Bone marrow (tissue), 2 donors: ENCODE measurements around the gene ANKUB1.
"Not testable (repeated sequence)": the region's sequence is repeated elsewhere in the genome, so short reads cannot be mapped to it uniquely, and the experiment has no call there.

Experiments used
- DNase-seq, 2 donors: peaks; one replicate each; lab custom pipeline; 2025; lab: John Stamatoyannopoulos, UW

Gene ANKUB1, protein sequence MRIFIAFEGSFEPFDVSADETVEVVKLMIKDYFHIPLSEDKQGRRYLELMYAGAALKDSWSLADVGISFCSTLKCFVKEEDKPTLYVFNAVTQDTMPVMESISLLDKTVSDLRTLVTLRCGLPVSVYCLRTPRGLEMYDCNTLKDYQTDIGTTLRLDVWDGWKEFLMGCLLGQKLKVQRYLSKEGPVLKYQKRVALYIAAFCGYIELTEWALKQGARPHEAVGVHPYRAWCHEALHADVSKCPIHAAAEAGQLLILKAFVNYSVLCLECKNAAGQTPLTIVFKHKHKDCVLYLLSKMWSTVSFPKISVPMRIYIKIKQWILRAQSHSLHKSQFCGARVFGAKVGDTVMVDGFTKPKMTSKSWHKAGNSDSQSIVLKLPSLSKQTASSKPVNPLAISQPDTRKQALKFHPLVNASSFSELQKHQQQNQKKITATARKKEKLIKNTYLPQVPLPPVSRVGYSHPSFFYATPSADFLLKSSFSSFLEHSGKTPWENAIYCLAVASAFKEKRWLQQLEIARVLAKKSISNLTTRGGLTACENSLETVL

DNA sequence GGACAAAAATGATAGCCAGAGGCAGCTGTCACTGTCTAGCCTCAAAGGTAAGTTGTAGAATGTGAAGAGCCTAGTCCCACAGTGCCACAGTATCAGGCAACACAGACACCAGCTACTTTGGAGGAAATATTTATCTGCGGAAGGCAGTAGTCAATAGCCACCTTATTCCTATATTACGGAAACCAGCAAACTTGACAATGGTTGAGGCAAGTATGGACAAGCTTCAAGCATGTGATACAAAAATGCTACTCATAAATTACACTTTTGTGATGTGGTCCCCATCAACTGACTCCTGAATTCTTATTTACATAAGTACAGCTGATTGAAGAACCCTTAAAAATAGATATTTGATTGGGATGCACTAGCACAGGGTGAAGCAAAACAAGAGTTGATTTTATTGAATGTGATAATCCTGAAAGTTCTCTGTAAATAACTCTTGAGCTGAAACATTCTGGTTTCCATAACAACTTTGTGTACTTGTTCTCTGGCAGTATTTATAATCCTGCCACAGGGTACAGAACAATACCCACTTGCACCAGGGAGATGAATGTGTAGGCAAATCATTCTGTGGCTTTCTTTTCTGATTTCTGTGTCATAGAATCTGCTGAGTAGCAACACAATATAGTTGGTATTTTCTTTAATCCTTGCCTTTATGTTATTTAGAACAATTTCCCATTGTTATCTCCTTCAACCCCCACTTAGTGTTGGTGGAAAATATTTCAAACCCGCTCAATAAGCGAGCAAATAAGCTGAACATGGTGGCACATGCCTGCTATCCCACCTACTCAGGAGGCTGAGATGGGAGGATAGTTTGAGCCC lies at the start of gene ANKUB1:
TSS of gene ANKUB1 (minus strand) at position 103 of the 819 bp plus-strand sequence. CDS start 188 bp downstream, outside the sequence.
- no peak for DNase-seq

DNA sequence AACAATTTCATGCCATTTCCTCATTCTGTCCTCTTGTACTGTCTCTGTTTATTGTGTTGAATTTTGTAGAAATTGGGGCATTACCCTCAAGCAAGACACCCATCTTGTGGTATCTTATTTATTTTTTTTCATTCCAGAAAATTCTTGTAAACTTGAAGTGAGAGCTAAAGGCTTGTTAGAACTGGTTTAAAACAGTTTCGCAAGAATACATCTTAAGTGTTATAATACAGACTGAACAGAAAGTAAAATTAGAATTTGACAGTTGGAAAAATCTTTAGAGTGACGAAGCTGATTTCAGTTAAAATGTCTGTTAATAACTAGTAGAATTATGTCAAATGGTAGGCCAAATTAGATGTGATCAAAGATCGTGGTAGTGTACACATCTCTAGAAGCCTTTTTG lies 47.5 kb upstream of the ANKUB1 start:
- no peak for DNase-seq

DNA sequence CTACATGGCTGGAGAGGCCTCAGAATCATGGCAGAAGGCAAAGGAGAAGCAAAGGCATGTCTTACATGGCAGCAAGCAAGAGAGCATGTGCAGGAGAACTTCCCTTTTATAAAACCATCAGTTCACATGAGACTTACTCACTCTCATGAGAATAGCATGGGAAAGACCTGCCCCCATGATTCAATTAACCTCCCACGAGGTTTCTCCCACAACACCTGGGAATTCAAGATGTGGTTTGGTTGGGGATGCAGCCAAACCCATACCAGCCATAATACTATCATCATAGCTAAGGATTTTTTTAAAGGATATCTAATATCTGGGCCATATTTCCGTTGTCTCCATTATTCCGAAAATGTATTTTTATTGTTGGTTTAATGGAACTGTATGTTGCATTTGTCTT lies 47.1 kb upstream of the ANKUB1 start:
- DNase-seq: not testable (repeated sequence)

DNA sequence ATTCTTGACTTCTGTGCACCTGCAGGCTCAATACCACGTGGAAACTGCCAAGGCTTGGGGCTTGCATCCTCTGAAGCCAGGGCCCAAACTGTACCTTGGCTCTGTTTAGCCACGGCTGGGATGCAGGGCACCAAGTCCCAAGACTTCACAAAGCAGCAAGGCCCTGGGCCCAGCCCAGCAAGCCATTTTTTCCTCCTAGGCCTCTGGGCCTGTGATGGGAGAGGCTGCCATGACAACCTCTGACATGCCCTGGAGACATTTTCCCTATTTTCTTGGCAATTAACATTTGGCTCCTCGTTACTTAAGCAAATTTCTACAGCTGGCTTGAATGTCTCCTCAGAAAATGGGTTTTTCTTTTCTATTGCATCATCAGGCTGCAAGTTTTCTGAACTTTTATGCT lies 46.1 kb upstream of the ANKUB1 start:
- not testable (repeated sequence) for DNase-seq

DNA sequence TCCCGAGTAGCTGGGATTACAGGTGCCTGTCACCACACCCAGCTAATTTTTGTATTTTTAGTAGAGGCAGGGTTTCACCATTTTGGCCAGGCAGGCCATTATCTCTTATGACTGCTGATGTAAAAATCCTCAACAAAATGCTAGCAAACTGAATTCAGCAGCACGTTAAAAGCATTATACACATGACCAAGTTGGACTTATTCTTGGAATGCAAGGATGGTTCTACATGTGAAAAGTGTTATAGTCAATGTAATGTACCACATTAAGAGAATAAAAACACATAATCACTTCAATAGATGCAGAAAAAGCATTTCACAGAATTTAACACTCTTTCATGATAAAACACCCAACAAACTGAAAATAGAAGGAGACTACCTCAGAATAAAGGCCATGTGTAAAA lies 40.9 kb upstream of the ANKUB1 start:
- no peak for DNase-seq

DNA sequence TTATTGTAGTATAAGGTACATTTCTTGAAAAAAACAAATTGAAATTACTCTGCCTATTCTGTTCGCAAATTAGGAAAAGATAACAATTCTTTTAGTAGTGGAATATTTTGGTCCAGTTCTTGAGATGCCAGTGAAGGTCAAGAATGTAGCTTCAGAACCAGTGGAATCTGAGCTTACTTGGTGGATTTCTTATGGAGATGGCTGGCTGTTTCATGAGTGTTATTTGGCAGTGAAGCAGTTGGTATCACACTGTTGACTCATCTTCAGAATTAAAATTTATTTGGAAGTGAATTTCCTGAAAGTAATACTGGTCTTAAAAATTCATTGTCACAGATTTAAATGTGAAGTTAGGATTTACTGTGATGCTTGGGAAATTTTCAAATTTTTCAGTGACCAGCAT lies 39.7 kb upstream of the ANKUB1 start:
- DNase-seq: no peak

DNA sequence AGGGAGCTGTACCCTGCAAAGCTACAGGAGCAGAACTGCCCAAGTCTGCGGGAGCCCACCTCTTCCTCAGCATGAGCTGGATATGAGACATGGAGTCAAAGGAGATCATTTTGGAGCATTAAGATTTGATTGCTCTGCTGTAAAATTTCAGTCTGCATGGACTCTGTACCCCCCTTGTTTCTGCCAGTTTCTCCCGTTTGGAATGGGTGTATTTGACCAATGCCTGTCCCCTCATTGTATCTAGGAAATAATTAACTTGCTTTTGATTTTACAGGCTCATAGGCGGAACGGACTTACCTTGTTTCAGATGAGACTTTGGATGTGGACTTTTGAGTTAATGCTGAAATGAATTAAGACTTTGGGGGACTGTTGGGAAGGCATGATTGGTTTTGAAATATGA lies 39.0 kb upstream of the ANKUB1 start:
- DNase-seq: no peak

DNA sequence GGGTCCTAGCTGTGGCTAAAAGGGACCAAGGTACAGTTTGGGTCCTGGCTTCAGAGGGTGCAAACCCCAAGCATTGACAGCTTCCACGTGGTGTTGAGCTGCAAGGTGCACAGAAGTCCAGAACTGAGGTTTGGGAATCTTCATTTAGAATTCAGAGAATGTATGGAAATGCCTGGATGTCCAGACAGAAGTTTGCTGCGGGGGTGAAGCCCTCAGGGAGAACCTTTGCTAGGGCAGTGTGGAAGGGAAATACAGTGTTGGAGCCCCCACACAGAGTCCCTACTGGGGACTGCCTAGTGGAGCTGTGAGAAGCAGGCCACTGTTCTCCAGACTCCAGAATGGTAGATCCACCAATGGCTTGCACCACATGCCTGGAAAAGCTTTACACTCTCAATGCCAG lies 38.5 kb upstream of the ANKUB1 start:
- no peak for DNase-seq

DNA sequence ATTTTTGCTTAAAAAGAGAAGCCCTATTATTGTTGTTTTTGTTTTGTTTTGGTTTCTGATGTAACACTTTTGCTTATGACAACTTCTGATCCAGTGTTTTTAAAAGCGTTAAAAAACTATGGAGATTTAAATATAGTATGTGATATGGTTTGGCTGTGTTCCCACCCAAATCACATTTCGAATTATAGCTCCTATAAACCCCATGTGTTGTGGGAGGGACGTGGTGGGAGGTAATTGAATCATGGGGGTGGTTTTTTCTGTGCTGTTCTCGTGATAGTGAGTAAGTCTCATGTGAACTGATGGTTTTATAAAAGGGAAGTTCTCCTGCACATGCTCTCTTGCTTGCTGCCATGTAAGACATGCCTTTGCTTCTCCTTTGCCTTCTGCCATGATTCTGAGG lies 37.3 kb upstream of the ANKUB1 start:
- DNase-seq: not testable (repeated sequence)

DNA sequence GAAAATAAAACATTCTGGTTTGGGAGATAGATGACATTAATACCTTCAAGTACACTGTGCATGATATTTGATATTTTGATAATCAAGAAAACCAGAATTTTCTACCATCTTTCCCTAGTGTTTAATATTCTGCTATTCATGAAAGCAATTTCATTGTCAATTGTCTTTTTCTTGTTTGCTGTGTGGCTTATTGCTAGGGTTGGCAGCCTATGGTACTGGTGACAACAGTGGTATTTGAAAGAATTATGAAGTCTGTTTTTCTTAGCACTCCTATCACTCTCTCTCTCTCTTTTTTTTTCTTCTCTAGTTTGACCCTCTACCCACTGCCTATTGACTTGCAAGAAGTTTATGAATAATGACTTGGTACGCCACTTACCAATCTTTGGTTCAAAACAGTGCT lies 36.0 kb upstream of the ANKUB1 start:
- no peak for DNase-seq

DNA sequence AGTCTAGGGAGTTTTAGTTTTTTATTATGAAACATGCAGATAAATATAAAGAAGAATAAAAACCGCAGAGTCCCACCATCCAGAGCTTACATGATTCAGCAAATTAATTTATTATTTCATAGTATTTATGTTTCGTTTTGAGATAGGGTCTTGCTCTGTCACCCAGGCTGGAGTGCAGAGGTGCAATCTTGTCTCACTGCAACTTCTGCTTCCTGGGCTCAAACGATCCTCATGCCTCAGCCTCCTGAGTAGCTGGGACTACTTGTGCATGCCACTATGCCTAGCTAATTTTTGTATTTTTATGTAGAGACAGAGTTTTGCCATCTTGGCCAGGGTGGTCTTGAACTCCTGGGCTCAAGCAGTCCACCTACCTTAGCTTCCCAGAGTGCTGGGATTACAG lies 34.3 kb upstream of the ANKUB1 start:
- no peak for DNase-seq

DNA sequence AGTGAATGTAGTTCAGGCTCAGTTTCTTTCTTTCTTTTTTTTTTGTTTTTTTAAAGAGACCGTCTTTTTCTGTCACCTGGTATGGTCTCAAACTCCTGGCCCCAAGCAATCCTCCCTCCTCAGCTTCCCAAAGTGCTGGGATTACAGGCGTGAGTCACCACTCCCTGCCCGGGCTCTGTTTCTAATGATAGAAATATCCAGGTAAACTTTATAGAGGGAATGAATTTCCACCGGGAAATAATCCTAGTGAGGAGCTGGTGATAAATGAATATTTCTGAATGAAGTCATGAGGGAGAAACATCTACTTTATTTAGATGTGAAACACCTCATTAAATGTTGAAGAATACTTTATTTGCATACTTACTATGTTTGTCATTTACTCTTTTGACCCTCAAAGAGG lies 27.8 kb upstream of the ANKUB1 start:
- no peak for DNase-seq

DNA sequence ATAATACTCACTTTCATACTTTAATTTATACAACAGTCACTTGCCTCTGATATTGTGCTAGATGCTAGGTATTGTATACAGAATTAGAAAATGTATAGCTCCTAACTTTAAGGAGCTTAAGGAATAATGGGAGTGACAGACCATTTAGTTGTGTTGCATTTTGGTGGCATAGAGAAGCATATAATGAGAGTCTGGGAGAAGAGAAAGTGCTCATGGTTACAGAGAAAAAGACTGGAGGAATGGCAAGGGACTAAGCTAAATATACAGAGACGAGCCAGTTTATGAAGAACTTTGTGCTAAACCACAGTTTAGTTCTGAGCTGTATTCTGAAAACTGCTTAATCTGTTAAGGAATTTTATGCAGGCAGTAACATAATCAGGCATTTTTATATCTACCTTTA lies 27.1 kb upstream of the ANKUB1 start:
- no peak for DNase-seq

DNA sequence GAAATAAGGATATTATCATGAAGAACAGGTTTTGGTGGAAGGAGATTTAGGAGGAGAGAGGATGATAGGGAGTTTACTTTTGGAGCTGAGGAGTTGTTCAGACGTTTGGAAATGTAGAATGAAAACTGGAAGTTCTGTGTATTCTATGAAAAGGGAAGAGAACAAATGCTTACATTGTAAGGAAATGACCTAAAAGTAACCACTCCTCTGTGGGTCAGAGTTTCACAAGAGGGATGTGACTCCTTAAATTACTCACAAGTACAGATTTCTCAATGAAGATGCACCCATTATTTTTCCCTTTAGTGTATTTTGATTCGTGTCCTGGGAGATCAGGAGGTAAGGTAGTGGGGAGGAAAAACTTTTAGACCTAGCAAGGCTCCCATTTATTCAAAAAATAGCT lies 24.6 kb upstream of the ANKUB1 start:
- DNase-seq: peak in 1 of 2 donors; percentile 12

DNA sequence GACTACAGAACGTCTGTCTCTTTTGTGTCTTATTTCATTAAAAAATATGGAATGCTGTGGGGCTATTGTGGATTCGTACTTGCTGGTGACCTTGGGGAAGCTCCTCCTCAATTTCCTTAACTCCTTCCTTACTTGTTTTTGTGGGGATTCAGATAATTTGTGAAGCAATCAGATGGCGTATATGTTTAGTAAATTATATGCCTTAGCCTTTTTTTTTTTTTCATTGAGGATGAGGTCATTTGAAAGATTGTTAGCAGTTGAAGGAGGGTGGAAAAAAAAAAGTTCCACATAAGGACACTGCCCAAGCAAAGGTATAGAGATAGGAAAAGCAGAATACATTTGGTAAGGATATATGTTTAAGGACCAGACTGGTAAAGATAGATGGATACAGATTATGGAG lies 24.0 kb upstream of the ANKUB1 start:
- no peak for DNase-seq

DNA sequence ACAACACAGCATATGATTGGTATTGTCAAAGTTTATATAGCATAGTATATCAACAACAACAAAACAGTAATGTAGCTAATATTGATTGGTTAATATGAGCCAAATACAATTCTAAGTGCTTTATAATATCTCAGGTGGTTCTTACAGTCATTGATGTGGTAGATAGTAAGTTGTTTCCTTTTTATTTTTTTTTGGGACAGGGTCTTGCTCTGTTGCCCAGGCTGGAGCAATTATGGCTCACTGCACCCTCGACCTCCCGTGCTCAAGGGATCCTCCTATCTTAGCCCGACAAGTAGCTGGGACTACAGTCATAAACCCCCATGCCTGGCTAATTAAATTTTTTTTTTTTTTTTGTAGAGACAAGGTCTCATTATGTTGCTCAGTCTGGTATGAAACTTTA lies 23.4 kb upstream of the ANKUB1 start:
- DNase-seq: no peak

DNA sequence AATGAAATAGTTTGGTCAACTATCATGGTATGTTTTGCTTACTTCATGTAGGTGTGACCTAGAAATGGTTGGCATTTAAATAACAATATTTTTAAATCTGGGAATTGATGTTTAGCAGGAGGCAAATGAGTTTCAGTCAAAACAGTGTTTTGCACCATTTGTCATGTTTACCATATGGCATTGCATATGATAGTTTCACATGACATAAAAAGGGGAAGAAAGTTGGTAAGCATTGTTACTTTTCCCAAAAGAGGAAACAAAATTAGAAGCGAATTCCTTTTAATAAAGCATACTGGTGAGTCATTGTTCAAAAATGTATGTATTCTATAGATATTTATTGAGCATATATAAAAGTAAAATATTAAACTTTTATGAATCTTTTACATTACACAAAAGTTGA lies 23.0 kb upstream of the ANKUB1 start:
- peak in 1 of 2 donors; percentile 12 for DNase-seq

DNA sequence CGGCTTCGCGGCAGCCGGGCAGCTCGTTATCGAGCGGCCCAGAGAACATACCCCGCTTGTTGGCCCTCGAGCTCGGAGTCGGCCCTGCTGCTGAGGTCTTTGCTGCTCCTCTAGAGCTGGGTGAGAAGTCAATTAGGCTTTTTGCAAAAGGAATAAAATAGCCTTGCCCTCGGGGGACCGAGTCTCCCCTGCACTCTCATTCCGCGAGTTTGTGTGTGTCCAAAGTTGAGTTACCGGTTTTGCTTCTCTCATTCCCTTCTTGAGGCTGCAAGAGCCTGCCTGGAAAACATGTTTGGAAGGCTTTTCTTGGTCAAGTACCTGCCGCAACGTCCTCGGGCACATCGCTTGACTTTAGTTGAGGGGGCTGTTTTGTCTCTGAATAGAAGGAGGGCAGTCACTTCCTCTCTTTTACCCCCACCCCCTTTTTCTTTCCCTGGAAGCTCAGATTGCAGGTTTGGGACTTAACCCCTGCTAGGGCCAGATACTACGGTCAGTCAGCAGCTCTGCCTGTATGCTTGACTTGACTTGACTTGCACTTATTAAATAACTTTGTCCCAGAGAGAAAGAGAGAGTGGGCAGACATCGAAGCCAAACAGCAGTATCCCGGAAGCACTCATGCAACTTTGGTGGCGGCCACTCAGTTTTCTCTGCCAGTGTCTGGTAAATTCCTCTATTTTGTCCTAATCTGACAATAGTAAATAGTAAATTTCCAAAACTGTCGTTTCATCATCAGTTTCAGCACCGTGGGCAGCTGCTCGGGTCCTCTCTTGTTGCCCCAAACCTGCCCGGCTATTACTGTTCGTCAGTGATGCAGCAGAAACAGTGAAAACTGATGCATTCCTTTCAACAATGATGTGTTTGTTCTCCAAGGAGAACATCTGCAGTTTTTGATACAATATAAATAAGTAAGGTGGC lies 21.3 kb upstream of the ANKUB1 start:
- DNase-seq: peak in 1 of 2 donors; percentile 43

DNA sequence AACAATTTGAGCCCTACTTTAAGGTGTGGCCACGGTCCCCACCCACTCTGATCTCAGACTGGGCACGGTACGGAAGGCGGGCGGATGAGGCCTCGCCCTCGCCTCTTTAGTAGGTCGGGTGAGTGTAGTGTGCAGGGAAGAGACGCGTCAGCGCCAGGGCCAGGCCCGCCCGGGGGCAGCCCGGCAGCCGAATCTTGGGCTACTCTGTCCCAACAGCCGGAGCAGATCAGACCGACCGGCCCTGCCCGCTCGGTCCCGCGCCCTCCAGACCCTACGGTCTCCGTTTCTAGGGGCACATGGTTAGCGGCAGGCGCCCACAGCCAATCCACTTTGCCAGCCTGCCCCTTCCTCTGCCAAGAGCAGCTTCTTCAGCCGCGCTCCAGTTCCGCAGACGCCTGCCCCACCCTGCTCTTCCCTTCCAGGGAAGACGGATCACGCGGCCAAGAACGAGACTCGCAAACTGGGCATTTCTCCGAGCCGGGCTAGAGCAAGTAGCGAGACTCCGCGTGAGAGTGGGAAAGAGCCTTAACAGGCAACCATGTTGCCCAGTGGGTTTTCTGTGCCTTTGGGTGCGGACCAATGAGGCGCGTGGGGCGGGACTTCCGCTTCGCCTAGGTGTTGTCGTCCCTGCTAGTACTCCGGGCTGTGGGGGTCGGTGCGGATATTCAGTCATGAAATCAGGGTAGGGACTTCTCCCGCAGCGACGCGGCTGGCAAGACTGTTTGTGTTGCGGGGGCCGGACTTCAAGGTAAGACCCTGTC lies 20.4 kb upstream of the ANKUB1 start, which contains the start of gene RNF13:
TSS of gene RNF13 (plus strand) at position 610 of the 761 bp plus-strand sequence. CDS start 32,812 bp downstream, outside the sequence.
- DNase-seq: peak; percentile 89 to 91

DNA sequence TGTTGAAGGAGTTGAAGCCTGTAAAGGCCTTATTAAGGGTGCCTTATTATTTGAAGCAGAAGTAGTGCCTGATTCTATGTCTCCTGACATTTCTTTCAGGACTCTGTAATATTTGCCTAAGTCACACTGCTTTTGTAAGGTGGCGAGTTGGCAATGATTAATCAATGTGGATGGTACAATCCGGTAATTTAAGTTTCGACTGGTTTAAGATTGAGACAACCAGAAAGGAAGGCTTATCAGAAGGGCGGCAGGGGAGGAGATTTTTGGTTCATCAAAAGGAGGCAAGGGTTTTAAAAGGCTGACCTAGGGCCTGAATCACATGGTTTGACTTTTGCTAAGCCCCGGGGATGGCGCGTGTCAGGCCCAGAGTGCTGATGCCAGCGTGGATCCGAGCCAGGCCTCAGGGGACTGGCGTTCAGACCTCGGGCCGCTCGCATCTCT lies 19.8 kb upstream of the ANKUB1 start:
- no peak for DNase-seq

DNA sequence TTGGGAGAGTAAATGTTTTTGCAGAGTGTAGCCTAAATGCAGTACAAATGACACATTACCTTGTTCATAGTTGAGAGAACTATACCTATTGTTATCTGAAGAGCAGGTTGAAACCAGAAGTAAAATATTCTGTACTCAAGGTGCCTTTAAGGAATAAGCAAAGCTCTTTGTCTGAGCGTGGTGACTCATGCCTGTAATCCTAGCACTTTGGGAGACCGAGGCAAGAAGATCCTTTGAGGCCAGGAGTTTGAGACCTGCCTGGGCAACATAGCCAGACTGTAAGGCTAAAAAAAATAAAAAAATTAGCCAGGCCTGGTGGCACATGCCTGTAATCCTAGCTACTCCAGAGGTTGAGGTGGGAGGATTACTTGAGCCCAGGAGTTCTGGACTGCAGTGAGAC lies 18.5 kb upstream of the ANKUB1 start:
- no peak for DNase-seq
